GM19043 (cell line): Measurements from ENCODE around the gene CFAP20DC.
"Not testable (repeated sequence)": the region's sequence is repeated elsewhere in the genome, so short reads cannot be mapped to it uniquely, and the experiment has no call there.

Experiments
- ATAC-seq: cut with Tn5 transposase; IDR thresholded peaks from one replicate; pipeline ENCODE4 v1.9.1; 2021; ENCODE audit warnings: low read depth; ENCODE audit not compliant: unreplicated experiment

CFAP20DC gene

GRCh38 chr3:58880182-58880581 lies 169.6 kb downstream of the CFAP20DC start:
- ATAC-seq: no peak

DNA sequence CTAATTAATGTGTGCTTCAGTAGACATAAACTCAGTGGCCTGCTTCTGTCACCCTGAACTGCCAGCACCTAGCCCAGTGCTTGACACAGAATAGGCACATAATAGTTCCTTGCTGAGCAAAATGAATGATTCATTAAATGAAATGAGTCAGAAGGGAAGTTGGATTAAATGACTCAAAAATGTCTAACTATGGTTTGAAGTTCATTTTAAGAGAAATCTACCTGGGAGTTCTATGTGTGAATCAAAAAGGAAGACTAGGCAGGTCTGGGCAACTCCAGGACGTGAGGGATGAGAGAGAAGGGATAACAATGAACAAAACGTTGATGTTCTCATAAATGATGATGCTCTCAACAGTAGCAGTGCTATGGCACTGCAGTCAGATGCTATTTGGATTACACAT lies 175.0 kb downstream of the CFAP20DC start:
- ATAC-seq: peak; percentile 79

DNA sequence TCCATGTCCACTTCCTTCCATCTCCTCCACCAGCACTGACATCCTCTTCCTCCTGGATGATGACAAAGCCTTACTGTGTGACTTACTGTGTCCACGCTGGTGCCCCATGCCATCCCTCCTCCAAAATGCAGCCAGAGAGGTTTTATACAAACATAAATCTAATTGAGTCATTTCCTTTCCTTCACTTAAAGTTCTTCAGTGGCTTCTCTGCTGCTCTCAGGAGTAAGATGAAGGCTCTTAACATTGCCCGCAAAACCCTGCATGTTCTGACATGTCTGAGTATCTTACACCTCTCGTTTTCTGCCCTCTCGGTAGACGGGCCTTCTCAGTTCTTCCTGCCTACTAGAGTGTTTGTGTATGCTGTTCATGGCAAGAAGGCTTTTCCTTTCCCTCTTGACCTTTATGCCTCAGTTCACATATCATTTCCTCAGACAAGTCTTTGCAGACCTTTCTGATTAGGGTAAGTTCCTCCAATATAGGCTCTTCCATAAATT lies 175.5 kb downstream of the CFAP20DC start:
- ATAC-seq: peak; percentile 65

- no peak for ATAC-seq
These were observed 181.6 kb downstream of the CFAP20DC start for GRCh38 chr3:58868097-58868779.

DNA sequence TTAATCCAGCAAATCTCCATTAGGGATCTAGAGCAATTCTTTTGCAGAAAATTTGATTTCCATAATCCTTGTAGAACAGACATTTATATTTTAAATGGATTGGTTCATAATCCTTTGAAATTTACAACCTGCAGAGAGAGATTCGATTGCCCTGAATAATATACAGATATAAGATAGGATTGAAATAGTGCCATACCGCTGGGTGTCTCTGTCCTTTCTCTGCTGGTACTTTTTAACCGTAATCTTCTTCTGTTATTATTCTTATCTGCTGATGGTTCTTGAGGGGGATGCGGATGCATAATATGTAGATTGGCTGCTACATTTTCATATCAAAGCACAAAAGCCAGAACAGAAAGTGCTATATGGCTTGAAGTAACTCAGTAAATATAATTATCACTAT lies 182.2 kb downstream of the CFAP20DC start:
- ATAC-seq: no peak

- ATAC-seq: no peak
These were observed 183.7 kb downstream of the CFAP20DC start for GRCh38 chr3:58866079-58866478.

- no peak for ATAC-seq
These were observed 185.3 kb downstream of the CFAP20DC start for GRCh38 chr3:58864480-58864879.

DNA sequence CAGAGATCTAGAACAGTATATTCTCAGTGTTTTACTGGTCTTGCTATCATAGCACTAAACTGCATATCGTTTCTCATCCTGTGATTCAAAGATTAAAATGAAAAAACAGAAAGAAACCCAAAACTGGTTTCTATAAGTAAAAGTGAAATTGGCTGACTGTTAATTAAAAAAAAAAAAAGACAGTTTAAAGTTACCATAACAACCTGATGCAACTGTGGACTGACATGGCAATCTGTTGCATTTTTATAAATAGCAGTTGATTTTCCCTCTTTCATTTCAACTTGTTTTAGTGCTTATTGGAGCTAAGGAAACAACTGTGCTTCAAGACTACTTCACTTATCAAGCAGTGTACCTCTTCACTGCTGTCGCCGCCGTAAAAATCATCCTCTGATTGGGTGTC lies 186.6 kb downstream of the CFAP20DC start:
- no peak for ATAC-seq

- ATAC-seq: no peak
These were observed 188.3 kb downstream of the CFAP20DC start for GRCh38 chr3:58861551-58861950.

DNA sequence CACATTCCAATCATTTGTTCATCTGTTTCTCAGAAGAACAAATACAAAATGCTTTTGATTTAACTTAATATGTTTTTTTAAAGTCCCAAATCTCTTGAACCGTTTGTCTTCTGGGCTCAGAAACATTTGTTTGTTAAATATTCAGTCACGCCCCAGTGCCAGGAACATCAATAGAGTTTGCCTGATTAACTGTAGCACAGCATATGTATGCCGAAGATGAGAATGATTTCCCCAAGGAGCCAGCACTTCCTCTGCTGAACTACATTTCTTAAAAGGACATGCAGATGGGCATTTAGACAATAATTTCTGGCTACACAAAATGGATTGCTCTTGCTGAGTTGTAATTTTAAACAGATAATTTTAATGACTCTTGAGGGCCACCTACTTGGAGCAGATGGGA lies 191.7 kb downstream of the CFAP20DC start:
- no peak for ATAC-seq

DNA sequence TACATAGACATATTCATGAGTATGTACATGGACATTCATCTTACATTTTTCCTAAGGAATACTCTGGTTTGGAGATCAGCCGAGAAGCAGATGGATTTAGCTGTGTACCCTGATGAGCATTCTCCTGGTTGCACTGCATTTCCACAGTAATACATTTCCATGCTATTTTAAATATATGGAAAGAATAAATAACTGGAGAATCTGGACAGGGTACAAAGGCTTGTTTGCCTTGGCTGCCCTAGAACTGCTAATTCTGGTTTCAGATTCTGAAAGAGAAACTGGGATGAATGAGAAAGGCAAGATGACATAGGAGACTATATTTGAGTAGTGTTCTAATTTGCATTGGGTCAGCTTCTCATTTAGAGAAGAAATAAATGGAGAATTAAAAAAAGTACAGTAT lies 192.4 kb downstream of the CFAP20DC start:
- ATAC-seq: no peak

GRCh38 chr3:58848826-58849225 lies 201.0 kb downstream of the CFAP20DC start:
- no peak for ATAC-seq

DNA sequence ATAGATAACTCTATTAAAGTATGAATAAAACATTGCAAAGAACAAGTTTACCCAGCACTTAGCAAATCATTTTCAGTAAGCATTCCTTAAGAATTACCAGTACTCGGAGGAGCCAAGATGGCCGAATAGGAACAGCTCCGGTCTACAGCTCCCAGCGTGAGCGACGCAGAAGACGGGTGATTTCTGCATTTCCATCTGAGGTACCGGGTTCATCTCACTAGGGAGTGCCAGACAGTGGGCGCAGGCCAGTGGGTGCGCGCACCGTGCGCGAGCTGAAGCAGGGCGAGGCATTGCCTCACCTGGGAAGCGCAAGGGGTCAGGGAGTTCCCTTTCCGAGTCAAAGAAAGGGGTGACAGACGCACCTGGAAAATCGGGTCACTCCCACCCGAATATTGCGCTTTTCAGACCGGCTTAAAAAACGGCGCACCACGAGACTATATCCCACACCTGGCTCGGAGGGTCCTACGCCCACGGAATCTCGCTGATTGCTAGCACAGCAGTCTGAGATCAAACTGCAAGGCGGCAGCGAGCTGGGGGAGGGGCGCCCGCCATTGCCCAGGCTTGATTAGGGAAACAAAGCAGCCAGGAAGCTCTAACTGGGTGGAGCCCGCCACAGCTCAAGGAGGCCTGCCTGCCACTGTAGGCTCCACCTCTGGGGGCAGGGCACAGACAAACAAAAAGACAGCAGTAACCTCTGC lies 207.6 kb downstream of the CFAP20DC start:
- not testable (repeated sequence) for ATAC-seq

- ATAC-seq: no peak
These were observed 208.9 kb downstream of the CFAP20DC start for GRCh38 chr3:58840949-58841348.

GRCh38 chr3:58839964-58840363 lies 209.9 kb downstream of the CFAP20DC start:
- no peak for ATAC-seq

DNA sequence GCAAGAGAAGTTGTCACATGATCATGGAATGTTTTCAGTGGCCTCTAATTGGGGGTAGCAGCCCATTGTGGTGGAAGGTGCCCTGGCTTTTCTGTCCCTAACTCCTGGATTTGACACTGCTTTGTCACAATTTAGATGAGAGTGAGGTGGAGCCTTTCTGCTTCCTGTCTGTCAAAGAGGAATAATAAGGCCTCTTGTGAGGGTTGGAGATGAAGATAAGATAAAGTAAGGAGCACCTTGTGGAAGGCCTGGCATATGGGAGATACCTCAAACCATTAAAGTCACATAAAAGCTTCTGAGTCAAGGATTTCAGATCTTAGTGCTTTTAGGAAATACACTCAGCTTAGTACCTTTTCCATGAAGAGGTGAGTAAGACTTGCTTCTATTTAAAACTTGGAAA lies 210.6 kb downstream of the CFAP20DC start:
- ATAC-seq: no peak

DNA sequence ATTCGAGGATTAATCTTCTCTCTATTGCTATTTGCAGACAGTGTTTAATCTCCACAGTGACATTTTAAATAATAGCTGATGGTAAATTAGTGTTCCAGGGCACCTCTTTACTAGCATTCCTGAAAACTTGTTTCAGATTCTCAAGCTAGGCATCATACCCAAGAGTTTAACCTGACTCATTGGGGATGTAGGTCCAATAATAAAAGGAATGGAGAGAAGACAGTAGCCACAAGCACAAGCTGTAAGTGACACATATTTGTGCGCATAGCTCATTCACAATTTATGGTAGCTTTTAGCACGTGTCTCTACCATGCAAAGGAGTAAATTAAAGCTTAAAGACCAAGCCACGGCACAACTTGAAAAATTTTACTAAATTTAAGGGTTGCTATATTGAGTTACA lies 212.0 kb downstream of the CFAP20DC start:
- ATAC-seq: no peak

- no peak for ATAC-seq
These were observed 212.5 kb downstream of the CFAP20DC start for GRCh38 chr3:58837141-58837843.

- no peak for ATAC-seq
These were observed 214.7 kb downstream of the CFAP20DC start for GRCh38 chr3:58835086-58835485.

DNA sequence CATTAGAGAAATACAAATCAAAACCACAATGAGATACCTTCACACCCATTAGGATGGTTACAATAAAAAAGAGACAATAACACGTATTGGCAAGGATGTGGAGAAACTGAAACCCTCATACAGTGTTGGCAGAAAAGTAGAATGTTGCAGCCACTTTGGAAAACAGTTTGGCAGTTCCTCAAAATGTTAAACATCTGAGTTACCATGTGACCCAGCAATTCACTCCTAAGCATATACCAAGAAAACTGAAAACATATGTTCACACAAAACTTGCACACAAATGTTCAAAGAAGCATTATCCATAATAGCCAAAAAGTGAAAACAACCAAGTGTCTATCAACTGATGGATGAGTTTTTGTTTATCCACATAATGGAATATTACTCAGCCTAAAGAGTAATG lies 216.3 kb downstream of the CFAP20DC start:
- ATAC-seq: no peak

- ATAC-seq: no peak
These were observed 220.4 kb downstream of the CFAP20DC start for GRCh38 chr3:58829321-58830000.
